ENCODE measurements around the gene OBP2A.

DNA sequence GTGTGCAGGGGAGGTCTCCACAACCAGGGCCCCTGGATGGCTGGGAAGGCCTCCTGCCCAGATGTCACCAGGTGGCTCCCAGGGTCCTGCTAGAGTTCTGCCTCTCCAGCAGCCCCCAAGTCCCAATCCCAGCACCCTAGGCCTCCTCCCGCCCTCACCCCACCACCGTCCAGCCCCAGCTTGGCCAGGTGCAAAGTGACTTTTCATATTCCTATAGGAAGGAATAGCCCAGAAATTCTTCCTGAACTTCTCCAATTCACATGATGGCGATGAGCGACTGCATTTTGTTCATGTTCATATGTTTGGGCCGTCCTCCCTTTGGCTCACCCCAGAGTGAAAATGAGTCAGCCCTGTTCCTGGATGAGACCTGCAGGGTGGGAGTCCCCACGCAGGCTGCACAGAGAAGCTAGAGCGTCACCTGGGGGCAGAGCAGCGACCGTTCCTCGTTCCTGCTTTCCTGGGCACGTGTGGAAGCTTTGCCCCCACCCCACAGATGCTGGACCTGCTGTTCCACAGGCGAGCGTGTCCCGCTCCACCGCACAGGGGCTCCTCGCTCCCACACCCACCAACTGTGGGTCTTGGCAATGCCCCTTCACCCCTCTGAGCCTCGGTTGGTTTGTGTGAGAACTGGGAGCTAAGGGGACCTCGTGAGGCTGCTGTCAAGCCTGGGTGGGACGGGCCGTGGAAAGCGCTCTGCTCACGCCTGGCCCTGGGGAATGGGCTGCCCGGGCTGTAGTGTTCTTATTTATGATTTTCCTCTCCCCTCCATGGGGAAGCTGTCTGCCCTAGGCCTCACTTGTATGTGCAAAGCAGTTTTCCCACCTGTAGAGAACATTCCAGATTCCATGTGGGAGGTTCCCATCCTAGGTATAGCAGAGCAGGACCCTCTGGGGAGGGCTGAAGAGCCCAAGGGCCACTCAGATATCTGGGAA, 38.6 kb upstream of the OBP2A start:
- TF ChIP-seq POLR2A (IDR thresholded peaks at IDR 0.05) (no peak), CTCF (IDR thresholded peaks at IDR 0.05) (no peak), POLR2AphosphoS5 (IDR thresholded peaks at IDR 0.05) (no peak), EP300 (IDR thresholded peaks at IDR 0.05) (no peak)

Measured in suprapubic skin (tissue), 4 donors.